Measurements from ENCODE around the gene KNSTRN. TPM values are rescaled to one million over a fixed set of nuclear protein-coding genes. Genes with fewer than 3 reads are reported as not detected.

KNSTRN gene
- total RNA-seq, 1 experiment from 2014 or later: 115 TPM

GRCh38 chr15:40360015-40360414 lies 22.5 kb upstream of the KNSTRN start:
- DNase-seq (ENCODE audit: low spot score): no peak
- intact Hi-C loops (cut with micrococcal nuclease; ENCODE audit: unreplicated experiment): no loop called here
- Histone ChIP-seq H3K9me3 (ENCODE audit: low read depth, low read length, poor library complexity, severe bottlenecking) (no peaks in the 10 kb centered on the region), H3K4me1 (ENCODE audit: insufficient read depth, low read length, poor library complexity, severe bottlenecking) (peaks cover 12% of the 10 kb centered on the region), H3K27me3 (replicated peaks; ENCODE audit: insufficient read depth, low read depth, low read length, poor library complexity) (no peaks in the 10 kb centered on the region), H3K4me3 (ENCODE audit: low read depth, low read length, poor library complexity, severe bottlenecking) (no peak overlapping the region), H3K36me3 (ENCODE audit: insufficient read depth, low read length, poor library complexity, severe bottlenecking) (no peaks in the 10 kb centered on the region), H3K27ac (ENCODE audit: low read depth, low read length, poor library complexity, severe bottlenecking) (no peak overlapping the region)
- POLR2A ChIA-PET (ENCODE audit: low non-redundant PET): no interaction called here
- TF ChIP-seq EZH2 (IDR thresholded peaks at IDR 0.05; ENCODE audit: borderline replicate concordance, low read depth, low read length, poor library complexity, severe bottlenecking) (no peak), CTCF (conservative IDR thresholded peaks at IDR 0.05; ENCODE audit: low read depth, low read length) (no peak)
- no TSS peak for BruUV-seq (replicated peaks)
- CTCF ChIA-PET: no interaction called here

- no peaks in the 10 kb centered on the region for H3K9me3 ChIP-seq (ENCODE audit: low read depth, low read length, poor library complexity, severe bottlenecking)
- no peak for TF ChIP-seq CTCF (conservative IDR thresholded peaks at IDR 0.05; ENCODE audit: low read depth, low read length)
- no peak for TF ChIP-seq EZH2 (IDR thresholded peaks at IDR 0.05; ENCODE audit: borderline replicate concordance, low read depth, low read length, poor library complexity, severe bottlenecking)
- H3K4me1 ChIP-seq (ENCODE audit: insufficient read depth, low read length, poor library complexity, severe bottlenecking): peaks cover 11% of the 10 kb centered on the region
- no TSS peak for BruUV-seq (replicated peaks)
- DNase-seq (ENCODE audit: low spot score): no peak
- ChIA-PET CTCF (no interaction called here), POLR2A (ENCODE audit: low non-redundant PET) (no interaction called here)
- H3K36me3 ChIP-seq (ENCODE audit: insufficient read depth, low read length, poor library complexity, severe bottlenecking): no peaks in the 10 kb centered on the region
- H3K27me3 ChIP-seq (replicated peaks; ENCODE audit: insufficient read depth, low read depth, low read length, poor library complexity): no peaks in the 10 kb centered on the region
- intact Hi-C loops (cut with micrococcal nuclease; ENCODE audit: unreplicated experiment): no loop called here
- H3K4me3 ChIP-seq (ENCODE audit: low read depth, low read length, poor library complexity, severe bottlenecking): no peak overlapping the region
- no peak overlapping the region for H3K27ac ChIP-seq (ENCODE audit: low read depth, low read length, poor library complexity, severe bottlenecking)
Measured at GRCh38 chr15:40361640-40362039, 20.9 kb upstream of the KNSTRN start.

- BruUV-seq (replicated peaks): no TSS peak
- intact Hi-C loops (cut with micrococcal nuclease; ENCODE audit: unreplicated experiment): no loop called here
Measured at GRCh38 chr15:40363611-40364010, 18.9 kb upstream of the KNSTRN start.

More at GRCh38 chr15:40363611-40364010, 18.9 kb upstream of the KNSTRN start:
- Histone ChIP-seq H3K4me3 (ENCODE audit: low read depth, low read length, poor library complexity, severe bottlenecking) (no peak overlapping the region), H3K4me1 (ENCODE audit: insufficient read depth, low read length, poor library complexity, severe bottlenecking) (peaks cover 13% of the 10 kb centered on the region), H3K36me3 (ENCODE audit: insufficient read depth, low read length, poor library complexity, severe bottlenecking) (no peaks in the 10 kb centered on the region), H3K9me3 (ENCODE audit: low read depth, low read length, poor library complexity, severe bottlenecking) (no peaks in the 10 kb centered on the region), H3K27ac (ENCODE audit: low read depth, low read length, poor library complexity, severe bottlenecking) (no peak overlapping the region), H3K27me3 (replicated peaks; ENCODE audit: insufficient read depth, low read depth, low read length, poor library complexity) (no peaks in the 10 kb centered on the region)
- TF ChIP-seq EZH2 (IDR thresholded peaks at IDR 0.05; ENCODE audit: borderline replicate concordance, low read depth, low read length, poor library complexity, severe bottlenecking) (no peak), CTCF (conservative IDR thresholded peaks at IDR 0.05; ENCODE audit: low read depth, low read length) (no peak)
- ChIA-PET POLR2A (ENCODE audit: low non-redundant PET) (no interaction called here), CTCF (no interaction called here)
- DNase-seq (ENCODE audit: low spot score): no peak
